HG02571 (cell line): ENCODE data around the gene ZIC1.

Experiments
- ATAC-seq: cut with Tn5 transposase; IDR thresholded peaks from one replicate; pipeline ENCODE4 v1.9.1; 2021; ENCODE audit warnings: mild to moderate bottlenecking, moderate library complexity; ENCODE audit not compliant: unreplicated experiment

Gene ZIC1

DNA sequence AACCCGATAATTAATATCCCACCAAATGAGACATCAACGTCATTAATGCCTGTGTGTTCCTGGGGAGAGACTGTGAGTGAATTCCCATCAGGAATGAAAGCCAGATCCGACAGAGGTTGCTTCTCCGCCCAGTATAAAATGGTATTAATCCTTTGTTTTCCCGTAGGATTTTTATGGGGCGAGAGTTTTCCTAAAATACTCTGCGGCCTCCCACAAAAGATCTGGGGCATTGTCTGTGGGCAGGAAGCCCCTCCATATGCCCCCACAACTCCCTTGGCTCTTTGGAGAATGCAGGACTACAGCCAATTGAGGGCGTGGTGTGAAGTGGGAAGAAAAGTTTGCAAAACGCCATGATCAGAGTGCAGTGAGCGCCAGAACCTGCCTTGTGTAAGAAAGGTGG lies 29.5 kb upstream of the ZIC1 start:
- ATAC-seq, result no peak

- ATAC-seq, result no peak
Measured at GRCh38 chr3:147380387-147380951, 28.7 kb upstream of the ZIC1 start.

GRCh38 chr3:147380977-147381376 lies 28.2 kb upstream of the ZIC1 start:
- no peak for ATAC-seq

DNA sequence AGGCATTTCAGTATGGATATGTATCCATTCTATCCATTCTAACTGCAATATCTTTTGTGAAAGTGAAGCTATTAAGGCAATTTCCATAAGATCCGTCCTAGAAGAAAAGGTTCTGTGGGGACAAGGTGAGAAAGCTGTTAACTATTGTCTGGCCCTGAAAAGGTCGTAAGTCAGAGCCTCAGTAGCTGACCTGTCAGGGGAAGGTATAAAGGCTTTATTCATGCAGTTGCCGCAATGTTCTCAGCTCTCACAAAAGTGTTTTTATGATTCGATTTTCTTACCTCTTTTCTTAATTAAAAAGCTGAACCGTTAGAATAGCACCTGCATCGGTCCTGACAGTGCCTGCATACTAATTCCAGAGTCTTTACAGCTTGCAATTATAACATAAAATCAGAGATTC lies 27.6 kb upstream of the ZIC1 start:
- ATAC-seq, result no peak

DNA sequence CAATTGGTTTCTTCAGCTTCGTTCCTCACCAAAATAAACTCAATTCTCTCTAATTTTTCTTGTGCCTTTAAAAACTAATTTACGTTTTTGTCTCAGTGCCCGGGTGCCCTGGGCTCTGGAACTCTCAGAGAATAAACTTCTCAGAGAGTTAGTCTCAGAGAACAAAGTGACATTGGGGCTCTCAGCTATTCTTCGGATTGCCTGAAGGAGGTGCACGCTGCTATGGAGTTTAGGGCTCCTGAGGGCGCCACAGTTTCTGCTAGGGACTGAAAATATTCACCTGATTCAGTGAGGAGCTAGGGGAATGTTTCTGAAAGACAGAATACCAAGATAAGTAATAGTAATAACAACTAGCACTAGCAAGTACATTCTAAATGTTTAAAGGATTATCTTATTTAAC lies 25.5 kb upstream of the ZIC1 start:
- ATAC-seq, result no peak

DNA sequence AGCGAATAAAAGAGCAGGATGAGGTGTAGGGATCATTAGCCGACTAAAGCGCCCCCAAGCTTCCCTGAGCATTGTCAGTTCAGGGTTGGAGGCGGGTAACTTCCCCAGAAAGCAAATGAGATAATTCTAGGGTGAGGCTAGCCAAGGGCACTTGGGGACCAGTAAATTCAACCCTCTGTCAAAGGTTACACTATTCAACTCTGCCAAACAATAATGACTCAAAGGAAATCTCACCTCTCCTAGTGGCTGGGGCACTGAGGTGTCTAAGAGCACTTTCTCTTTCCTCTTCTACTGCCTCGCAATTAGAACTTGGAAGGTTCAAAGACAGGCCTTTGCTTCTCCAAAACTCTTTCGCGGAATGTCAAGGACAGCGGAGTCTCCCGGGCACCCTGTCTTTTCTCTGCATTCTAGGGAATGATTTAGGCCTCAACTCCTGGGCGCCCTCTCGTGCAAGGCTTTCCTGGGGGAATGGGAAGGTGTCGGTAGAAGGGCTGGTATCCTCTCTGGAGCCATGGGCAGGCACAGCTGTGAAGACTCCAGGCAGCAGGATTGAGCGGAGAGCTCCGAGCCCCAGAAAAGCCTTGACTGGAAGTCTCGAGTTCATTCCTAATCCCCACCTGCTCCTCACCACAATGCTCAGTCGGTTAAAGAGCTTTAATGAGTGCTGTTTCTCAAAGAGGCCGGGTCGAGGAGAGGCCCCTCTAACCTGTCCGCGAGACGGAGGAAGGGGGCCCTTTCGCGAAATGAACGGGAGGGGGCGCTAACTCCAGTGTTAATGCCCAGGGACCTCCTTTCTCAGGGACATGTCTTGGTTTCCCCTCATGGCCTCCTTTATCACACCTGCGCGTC lies 24.7 kb upstream of the ZIC1 start:
- no peak for ATAC-seq

- no peak for ATAC-seq
Measured at GRCh38 chr3:147385059-147386012, 23.8 kb upstream of the ZIC1 start.

GRCh38 chr3:147387291-147387884 lies 21.8 kb upstream of the ZIC1 start:
- ATAC-seq, result no peak

- ATAC-seq, result no peak
Measured at GRCh38 chr3:147387885-147388699, 21.1 kb upstream of the ZIC1 start.

DNA sequence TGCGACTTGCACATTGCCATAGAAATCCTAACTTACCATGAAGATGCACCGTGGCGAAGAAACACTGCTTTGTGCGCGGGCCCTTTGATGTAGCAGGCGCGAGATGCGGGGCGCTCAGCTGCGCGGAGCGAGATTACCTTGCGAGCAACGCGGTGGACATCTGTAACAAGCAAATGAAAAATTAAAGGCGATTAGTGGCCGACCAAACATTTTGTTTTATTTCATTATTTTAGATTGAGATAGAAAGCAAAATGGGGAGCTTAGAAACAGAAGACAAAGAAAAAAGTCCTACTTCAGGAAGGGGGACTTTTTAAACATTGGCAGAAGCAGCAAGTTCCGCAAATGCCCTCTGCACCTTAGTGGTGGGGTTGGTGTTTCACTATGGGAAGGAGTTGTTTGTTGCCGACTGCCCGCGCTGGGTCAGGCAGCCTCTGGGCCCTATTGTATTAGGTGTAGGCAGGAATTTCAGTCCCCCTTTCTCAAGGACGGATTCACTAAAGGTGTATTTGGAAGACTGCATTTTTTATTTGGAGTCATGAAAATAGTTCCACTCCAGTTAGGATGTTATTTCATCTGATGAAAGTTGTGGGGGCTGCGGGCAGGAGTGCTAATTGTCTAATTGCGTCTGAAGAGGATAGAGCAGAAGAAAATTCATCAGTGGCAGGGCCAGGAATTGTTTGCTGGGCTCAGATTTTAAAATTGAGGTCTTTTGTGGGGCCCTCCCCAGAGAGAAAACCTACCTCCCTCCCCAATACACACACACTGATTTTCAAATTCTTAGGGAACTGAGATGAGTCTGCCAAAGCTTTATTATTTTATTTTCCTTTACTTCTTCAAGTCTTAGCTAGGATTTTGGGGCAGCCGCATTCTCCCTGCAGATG lies 20.2 kb upstream of the ZIC1 start:
- ATAC-seq, result no peak

- ATAC-seq, result no peak
Measured at GRCh38 chr3:147389717-147390116, 19.4 kb upstream of the ZIC1 start.

DNA sequence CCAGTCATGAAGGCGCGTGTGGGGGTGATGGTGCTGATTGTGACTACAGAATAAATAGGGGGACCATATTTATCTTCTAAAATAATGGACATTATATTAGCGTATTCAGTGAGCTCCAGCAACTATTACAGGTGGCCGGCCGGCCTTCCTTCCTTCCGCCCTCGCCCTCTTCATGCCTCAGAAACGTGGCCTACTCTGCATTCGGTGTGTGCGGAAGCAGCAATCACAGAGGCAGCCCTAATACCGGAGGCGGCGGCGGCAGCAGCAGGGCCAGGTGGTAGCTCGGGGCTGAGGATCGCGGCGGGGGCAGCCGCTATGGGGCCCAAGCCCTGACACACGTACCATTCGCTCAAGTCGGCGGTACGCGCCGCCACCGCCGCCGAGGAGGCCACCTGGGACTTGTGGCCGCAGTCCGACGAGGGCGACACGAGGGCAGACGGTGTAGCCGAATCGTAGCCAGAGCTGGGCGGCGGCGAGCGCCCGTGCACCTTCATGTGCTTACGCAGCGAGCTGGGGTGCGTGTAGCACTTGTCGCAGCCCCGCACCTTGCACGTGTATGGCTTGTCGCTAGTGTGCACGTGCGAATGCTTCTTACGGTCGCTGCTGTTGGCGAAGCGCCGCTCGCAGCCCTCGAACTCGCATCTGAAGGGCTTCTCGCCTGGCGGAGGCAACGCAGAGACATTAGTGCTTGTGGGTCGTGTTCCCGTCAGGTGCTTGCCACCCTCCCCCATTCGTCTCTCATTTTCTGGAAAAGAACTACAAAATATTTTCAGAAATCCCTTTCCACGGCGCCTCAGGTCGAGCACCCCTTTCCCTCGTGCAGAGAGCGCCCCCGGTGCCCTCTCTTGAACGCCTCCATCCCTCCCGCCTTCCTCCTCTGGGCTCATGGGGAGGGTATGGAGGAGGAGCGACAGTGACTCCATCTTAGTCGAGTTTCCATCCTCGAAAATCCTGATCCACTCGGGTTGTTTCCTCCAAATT lies 18.3 kb upstream of the ZIC1 start:
- ATAC-seq, result no peak

DNA sequence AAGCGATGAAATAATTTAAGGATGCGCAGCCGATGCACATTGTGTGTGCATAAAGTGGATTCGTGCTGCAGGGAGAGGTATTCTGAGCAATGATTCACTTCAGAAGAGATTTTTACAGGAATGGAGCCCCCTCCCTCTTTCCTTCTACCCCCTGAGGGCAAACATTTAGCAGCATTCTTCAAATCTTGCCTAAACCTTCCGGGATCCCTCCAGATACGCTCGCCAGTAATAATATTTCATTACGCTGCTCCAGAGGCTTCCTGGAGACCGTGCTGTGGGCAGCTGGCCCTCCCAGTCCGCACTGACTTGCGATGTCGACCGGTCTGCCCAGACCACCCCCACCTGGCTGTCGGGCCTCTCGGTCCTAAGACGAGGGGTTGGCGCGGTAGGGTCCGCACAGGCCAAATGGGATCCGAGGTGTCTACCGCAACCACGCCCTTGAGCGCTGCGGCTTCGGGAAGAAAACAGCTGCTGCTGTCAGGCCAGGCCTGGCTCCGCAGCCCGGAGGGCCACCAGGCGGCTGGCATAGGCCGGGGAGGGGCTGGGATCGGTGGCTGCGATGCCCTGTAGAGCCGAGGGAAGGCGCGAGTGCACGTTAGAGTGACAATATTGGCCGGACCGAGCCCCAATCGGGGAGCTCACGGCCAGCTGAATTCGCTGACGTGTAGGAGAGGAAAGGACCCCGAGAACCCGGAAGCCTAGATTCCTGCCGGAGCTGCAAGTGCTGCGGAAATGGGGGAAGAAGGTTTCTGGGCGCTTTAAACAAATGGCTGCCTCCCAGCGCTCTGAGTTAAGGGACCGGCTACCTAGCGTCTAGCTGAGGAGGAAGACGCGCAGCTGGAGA lies 17.2 kb upstream of the ZIC1 start:
- no peak for ATAC-seq

- no peak for ATAC-seq
Measured at GRCh38 chr3:147392625-147392946, 16.6 kb upstream of the ZIC1 start.

- no peak for ATAC-seq
Measured at GRCh38 chr3:147393261-147393942, 15.8 kb upstream of the ZIC1 start.

DNA sequence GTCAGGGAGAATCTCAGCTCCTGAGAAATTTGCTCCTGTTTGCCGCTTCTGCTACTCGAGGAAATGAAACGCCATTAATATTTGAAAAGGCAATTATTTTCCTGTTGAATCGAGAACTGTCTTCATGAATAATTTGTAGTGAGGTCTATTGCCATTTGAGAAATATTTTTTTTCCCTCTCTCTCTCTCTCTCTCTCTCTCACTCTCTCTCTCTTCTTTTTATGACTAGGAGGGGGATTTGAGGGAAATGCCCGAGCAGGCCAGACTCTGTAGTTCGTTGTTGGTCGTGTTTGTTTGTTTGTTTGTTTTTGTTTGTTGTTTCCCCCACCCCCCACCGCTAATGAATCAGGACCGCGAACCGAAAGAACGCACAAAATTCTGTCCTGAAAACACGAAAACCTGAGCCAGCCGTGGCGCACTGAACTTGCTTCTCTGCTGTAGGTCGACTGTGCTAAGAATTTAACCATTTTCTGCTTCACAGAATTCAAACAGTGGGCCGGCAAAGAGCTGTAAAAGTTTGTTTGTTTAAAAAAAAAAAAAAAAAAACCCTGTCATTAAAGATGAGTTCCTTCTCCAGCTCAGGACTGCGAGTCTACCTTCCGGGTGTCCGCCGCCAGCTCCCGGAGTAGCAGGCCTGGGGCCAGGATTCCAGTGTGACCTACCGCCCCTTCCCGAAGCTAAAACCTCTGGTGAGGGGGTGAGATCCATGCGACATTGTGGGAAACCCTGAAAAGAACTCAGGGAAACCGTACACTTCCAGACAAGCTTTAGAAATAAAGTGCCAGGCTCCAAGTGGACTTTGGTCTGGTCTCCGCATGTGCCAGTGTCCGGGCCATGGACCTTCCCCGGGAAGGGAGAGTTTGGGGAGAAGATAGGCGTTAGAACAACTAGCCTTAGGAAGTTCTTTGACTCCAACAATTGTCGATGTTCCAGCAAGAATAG lies 15.0 kb upstream of the ZIC1 start:
- no peak for ATAC-seq
